ENCODE results near the gene DTNBP1. TPM values are rescaled to one million over a fixed set of nuclear protein-coding genes. Genes with fewer than 3 reads are reported as not detected.
A peak's percentile ranks its signal among the peaks of the same experiment; 100 is the strongest.

DTNBP1 gene
- total and polyA plus RNA-seq, 2 of the 13 experiments (the other 11 are each of a cell fraction or from before 2014, with no cell fraction given): 6.6 to 19.1 TPM

- peak; percentile 48; the same call in 1 of the 2 replicates for TF ChIP-seq ELF1 (CRISPR knock-in tag; IDR thresholded peaks at IDR 0.05)
- TF ChIP-seq MBNL3 (CRISPR knock-in tag; conservative IDR thresholded peaks at IDR 0.05): no peak
- TF ChIP-seq PRDM15 (CRISPR knock-in tag; IDR thresholded peaks at IDR 0.05): no peak
- TF ChIP-seq ZNF710 (CRISPR knock-in tag; IDR thresholded peaks at IDR 0.05; ENCODE audit: borderline replicate concordance): peak; percentile 73; the same call in 1 of the 2 replicates
- TF ChIP-seq PPARG (CRISPR knock-in tag; conservative IDR thresholded peaks at IDR 0.05): no peak
- peak; percentile 84; the same call in 1 of the 2 replicates for TF ChIP-seq ZNF772 (CRISPR knock-in tag; IDR thresholded peaks at IDR 0.05)
- peak; percentile 36; the same call in 1 of the 2 replicates for TF ChIP-seq ZHX2 (IDR thresholded peaks at IDR 0.05; ENCODE audit: low read depth)
- TF ChIP-seq ZHX2 (CRISPR knock-in tag; IDR thresholded peaks at IDR 0.05; ENCODE audit: borderline replicate concordance): no peak
- TF ChIP-seq XRCC5 (optimal IDR thresholded peaks at IDR 0.05; ENCODE audit: low read length): peak; percentile 54
- TF ChIP-seq ZFX (CRISPR knock-in tag; IDR thresholded peaks at IDR 0.05; ENCODE audit: low read depth): peak; percentile 90
- TF ChIP-seq ZNF614 (CRISPR knock-in tag; IDR thresholded peaks at IDR 0.05; ENCODE audit: borderline replicate concordance): no peak; the same call in 1 of the 2 replicates
- TF ChIP-seq ZNF546 (CRISPR knock-in tag; conservative IDR thresholded peaks at IDR 0.05): peak; percentile 85; the same call in 1 of the 2 replicates
- no peak; a peak in 1 of 4 replicates for TF ChIP-seq NR2F1 (CRISPR knock-in tag; IDR thresholded peaks at IDR 0.05)
- no peak for TF ChIP-seq BRCA1 (CRISPR knock-in tag; IDR thresholded peaks at IDR 0.05)
- TF ChIP-seq YY1 (IDR thresholded peaks at IDR 0.05; ENCODE audit: insufficient read depth, insufficient replicate concordance, low read depth, low read length): no peak
- TF ChIP-seq SOX6 (IDR thresholded peaks at IDR 0.05): no peak
- TF ChIP-seq SOX6 (CRISPR knock-in tag; IDR thresholded peaks at IDR 0.05): peak; percentile 58
Observed at GRCh38 chr6:15662326-15663129, at the start of gene DTNBP1 (continued).

Measured in HepG2 (cell line).